Natural killer cell (primary cell): ENCODE measurements around the gene LPIN1. TPM values are rescaled to one million over a fixed set of nuclear protein-coding genes. Genes with fewer than 3 reads are reported as not detected.
"Not testable (repeated sequence)": the region's sequence is repeated elsewhere in the genome, so short reads cannot be mapped to it uniquely, and the experiment has no call there.

Source experiments
- ATAC-seq, 3 donors: fragments of 150-1000 bp in 2 of 3; fragments of 200-7000 bp in 1 of 3; cut with Tn5 transposase; 1 replicate in 1 of 3; 2 replicates in 2 of 3; pipeline ENCODE4 v1.10.0; 2021; ENCODE audit warnings: mild to moderate bottlenecking in 2 of 3, moderate library complexity in 2 of 3
- DNase-seq, 2 donors: peaks; one replicate each; pipeline versions ENCODE4 v3.0.0 to v3.0.0-alpha.2; 2013 to 2021; ENCODE audit warnings: mixed read lengths in 1 of 2
- H3K27ac ChIP-seq: one replicate; pipeline ENCODE4 v1.5.1; 2013; ENCODE audit warnings: mild to moderate bottlenecking, low read length
- H3K27me3 ChIP-seq: one replicate; pipeline ENCODE4 v1.6.1; 2013; ENCODE audit warnings: low read length; ENCODE audit not compliant: control insufficient read depth, insufficient read depth
- H3K36me3 ChIP-seq: one replicate; pipeline ENCODE4 v1.6.1; 2013; ENCODE audit warnings: low read length; ENCODE audit not compliant: control insufficient read depth, insufficient read depth
- H3K4me1 ChIP-seq: one replicate; pipeline ENCODE4 v1.6.1; 2013; ENCODE audit warnings: low read length; ENCODE audit not compliant: control insufficient read depth, insufficient read depth
- H3K4me3 ChIP-seq: one replicate; pipeline ENCODE4 v1.5.1; 2013; ENCODE audit warnings: low read length
- H3K9me3 ChIP-seq: one replicate; pipeline ENCODE4 v1.6.1; 2013; ENCODE audit warnings: low read length; ENCODE audit not compliant: control insufficient read depth, insufficient read depth
- H3K27ac Mint-ChIP-seq, 2 donors: one replicate each; pipeline ENCODE4 v1.8.0; 2022; ENCODE audit warnings: mild to moderate bottlenecking in 2 of 2, mixed read lengths in 2 of 2, moderate library complexity in 1 of 2
- H3K27me3 Mint-ChIP-seq, 2 donors: one replicate each; pipeline ENCODE4 v1.8.0; 2022; ENCODE audit warnings: low read depth in 2 of 2, mixed read lengths in 2 of 2
- H3K36me3 Mint-ChIP-seq: one replicate; pipeline ENCODE4 v1.8.0; 2022; ENCODE audit warnings: mixed read lengths
- H3K4me1 Mint-ChIP-seq, 2 donors: one replicate each; pipeline ENCODE4 v1.8.0; 2022; ENCODE audit warnings: mixed read lengths in 2 of 2
- H3K4me3 Mint-ChIP-seq: one replicate; pipeline ENCODE4 v1.8.0; 2022; ENCODE audit warnings: mild to moderate bottlenecking, moderate library complexity, mixed read lengths
- H3K9me3 Mint-ChIP-seq, 2 donors: one replicate each; pipeline ENCODE4 v1.8.0; 2022; ENCODE audit warnings: mixed read lengths in 2 of 2
- WGBS: methylation state at CpG from one replicate; pipeline ENCODE4 v1.1.7; 2013; ENCODE audit warnings: missing lambda C conversion rate; ENCODE audit not compliant: insufficient coverage; 5-methylcytosine and 5-hydroxymethylcytosine counted together
- intact Hi-C: fragments of 100-400 bp; cut with micrococcal nuclease; formaldehyde crosslinking; loops from one replicate; pipeline ENCODE4 v1.14.2; 2022
- total RNA-seq, 4 donors: library from RNA; stranded (reverse); fragments of 120-200 nt in 1 of 4; gene quantifications; one replicate each; pipeline versions ENCODE4 v1.2.3 to v1.2.4, GENCODE V29; 2013 to 2022
- TF ChIP-seq, protein P1 (sequence below): fragments of 200-600 bp; IDR thresholded peaks from one replicate; pipeline ENCODE4 v1.8.0; 2022; ENCODE audit warnings: antibody characterized with exemption

Gene LPIN1
- total RNA-seq, 3 donors from 2014 or later (not counting 1 experiment from before 2014, with no cell fraction given) = 95.0 to 122 (median 118) TPM

DNA sequence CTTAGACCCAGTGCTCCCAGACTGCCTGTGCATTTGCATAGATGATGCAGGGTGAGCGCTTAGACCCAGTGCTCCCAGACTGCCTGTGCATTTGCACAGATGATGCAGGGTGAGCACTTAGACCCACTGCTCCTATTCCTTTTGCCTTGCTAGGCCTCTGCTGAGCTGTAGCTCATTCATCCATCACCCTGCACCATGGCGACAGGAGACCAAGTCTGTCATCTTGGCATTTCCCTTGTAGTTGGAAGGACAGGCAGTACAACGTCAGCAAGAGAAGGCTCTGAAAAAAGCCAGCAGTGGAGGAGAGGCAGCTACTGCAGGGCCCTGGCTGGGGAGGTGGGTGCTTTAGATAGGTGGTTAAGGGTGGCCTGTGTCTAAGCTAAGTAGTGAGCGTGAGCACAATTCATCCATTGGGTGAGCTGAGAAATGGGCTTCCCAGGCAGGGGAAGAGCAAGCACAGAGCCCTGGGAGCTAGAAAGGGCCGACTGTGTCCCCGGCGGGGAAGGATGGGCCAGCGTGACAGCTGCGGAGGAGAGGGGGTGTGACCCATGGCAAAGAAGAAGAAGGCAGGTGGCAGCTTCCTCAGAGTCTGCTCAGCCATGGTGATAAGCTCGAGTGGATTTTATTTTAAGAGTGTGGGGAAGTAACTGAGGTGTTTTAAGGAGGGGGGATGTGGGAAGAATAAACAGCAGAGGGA lies 108.8 kb downstream of the LPIN1 start:
- TF ChIP-seq, protein P1, sequence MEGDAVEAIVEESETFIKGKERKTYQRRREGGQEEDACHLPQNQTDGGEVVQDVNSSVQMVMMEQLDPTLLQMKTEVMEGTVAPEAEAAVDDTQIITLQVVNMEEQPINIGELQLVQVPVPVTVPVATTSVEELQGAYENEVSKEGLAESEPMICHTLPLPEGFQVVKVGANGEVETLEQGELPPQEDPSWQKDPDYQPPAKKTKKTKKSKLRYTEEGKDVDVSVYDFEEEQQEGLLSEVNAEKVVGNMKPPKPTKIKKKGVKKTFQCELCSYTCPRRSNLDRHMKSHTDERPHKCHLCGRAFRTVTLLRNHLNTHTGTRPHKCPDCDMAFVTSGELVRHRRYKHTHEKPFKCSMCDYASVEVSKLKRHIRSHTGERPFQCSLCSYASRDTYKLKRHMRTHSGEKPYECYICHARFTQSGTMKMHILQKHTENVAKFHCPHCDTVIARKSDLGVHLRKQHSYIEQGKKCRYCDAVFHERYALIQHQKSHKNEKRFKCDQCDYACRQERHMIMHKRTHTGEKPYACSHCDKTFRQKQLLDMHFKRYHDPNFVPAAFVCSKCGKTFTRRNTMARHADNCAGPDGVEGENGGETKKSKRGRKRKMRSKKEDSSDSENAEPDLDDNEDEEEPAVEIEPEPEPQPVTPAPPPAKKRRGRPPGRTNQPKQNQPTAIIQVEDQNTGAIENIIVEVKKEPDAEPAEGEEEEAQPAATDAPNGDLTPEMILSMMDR = no peak
- H3K36me3 Mint-ChIP-seq = no peaks in the 10 kb centered on the region
- H3K27ac Mint-ChIP-seq = no peak overlapping the region
- H3K27me3 Mint-ChIP-seq = peaks cover 14 to 16% of the 10 kb centered on the region in 2 donors
- no peaks in the 10 kb centered on the region for H3K9me3 Mint-ChIP-seq
- no peaks in the 10 kb centered on the region for H3K9me3 ChIP-seq
- no peak overlapping the region for H3K4me3 ChIP-seq
- H3K4me1 ChIP-seq = no peaks in the 10 kb centered on the region
- H3K4me3 Mint-ChIP-seq = no peak overlapping the region
- ATAC-seq = no peak
- intact Hi-C loops = no loop called here
- no peak overlapping the region for H3K27ac ChIP-seq
- H3K4me1 Mint-ChIP-seq = peaks cover 5 to 6% of the 10 kb centered on the region in 2 donors
- no peaks in the 10 kb centered on the region for H3K36me3 ChIP-seq
- H3K27me3 ChIP-seq = no peaks in the 10 kb centered on the region
- no peak for DNase-seq
- WGBS = 65% methylated on average over 10 of the region's 10 CpGs

DNA sequence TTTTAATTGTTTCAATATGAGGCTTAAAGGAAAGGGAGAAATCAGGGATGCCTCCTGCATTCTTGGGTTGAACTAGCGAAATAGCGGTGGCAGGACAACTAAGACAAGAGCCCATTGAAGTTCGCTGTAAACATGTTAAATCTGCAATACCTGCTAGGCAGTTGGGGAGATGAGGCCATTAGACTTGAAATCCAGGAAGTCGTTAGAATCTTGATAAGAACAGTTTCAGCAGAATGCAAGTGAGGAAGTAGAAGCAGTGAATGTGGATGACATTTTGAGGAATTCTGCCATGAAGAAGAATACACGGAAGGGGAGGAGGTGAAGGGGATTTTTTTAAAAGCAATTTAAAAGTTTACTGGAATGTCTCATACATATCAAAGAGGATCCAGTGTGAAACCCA lies 109.7 kb downstream of the LPIN1 start:
- Histone ChIP-seq H3K27me3 (no peaks in the 10 kb centered on the region), H3K4me3 (no peak overlapping the region), H3K4me1 (no peaks in the 10 kb centered on the region), H3K27ac (no peak overlapping the region), H3K36me3 (no peaks in the 10 kb centered on the region), H3K9me3 (no peaks in the 10 kb centered on the region)
- H3K27ac Mint-ChIP-seq = no peak overlapping the region
- no peak for ATAC-seq
- H3K27me3 Mint-ChIP-seq = peaks cover 14 to 16% of the 10 kb centered on the region in 2 donors
- no peaks in the 10 kb centered on the region for H3K9me3 Mint-ChIP-seq
- WGBS = 62% methylated on average over 5 of the region's 5 CpGs
- no peak for DNase-seq
- intact Hi-C loops = no loop called here
- no peaks in the 10 kb centered on the region for H3K36me3 Mint-ChIP-seq
- TF ChIP-seq, protein P1 = no peak
- no peak overlapping the region for H3K4me3 Mint-ChIP-seq
- H3K4me1 Mint-ChIP-seq = peaks cover 5 to 6% of the 10 kb centered on the region in 2 donors

DNA sequence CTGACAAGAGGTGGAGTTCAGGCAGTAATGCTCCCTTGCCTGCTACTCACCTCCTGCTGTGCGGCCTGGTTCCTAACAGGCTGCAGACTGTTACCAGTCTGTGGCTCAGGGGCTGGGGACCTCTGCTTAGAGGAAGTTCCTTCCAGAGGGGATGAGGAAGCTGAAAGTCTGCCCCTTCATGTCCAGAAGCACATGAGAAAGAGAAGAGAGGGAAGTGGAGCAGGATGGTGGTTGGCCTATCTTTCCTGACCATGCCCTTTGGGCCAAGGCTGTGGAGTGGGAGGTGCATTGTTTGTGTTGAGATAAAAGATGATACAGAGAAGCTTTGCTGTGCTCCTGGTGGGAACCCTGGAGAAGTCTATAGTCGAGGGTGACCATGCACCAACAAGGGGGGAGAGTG lies 112.5 kb downstream of the LPIN1 start:
- Mint-ChIP-seq H3K27me3 (peaks cover 0 to 11% of the 10 kb centered on the region in 2 donors), H3K27ac (no peak overlapping the region), H3K4me1 (peaks cover 2 to 8% of the 10 kb centered on the region in 2 donors), H3K36me3 (no peaks in the 10 kb centered on the region), H3K4me3 (no peak overlapping the region), H3K9me3 (no peaks in the 10 kb centered on the region)
- WGBS = 77% methylated on average over 2 of the region's 2 CpGs
- ATAC-seq (no peak), DNase-seq (no peak)
- Histone ChIP-seq H3K9me3 (no peaks in the 10 kb centered on the region), H3K27ac (no peak overlapping the region), H3K36me3 (no peaks in the 10 kb centered on the region), H3K4me1 (peaks cover 9% of the 10 kb centered on the region), H3K4me3 (no peak overlapping the region), H3K27me3 (no peaks in the 10 kb centered on the region)
- TF ChIP-seq, protein P1 = no peak
- intact Hi-C loops = no loop called here

DNA sequence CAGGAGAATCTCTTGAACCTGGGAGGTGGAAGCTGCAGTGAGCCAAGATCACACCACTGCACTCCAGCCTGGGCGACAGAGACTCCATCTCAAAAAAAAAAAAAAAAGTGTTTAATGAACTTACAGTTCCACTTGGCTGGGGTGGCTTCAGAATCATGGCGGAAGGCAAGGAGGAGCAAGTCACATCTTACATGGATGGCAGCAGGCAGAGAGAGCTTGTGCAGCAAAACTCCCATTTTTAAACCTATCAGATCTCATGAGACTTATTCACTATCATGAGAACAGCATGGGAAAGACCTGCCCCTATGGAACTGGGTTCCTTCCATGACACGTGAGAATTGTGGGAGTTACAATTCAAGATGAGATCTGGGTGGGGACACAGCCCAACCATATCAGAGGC lies 113.5 kb downstream of the LPIN1 start:
- intact Hi-C loops = loop anchor here (10.0 kb wide), 2 partner anchors 455 to 1065 kb away; no protein-coding TSS in a partner anchor
- not testable (repeated sequence) for H3K9me3 Mint-ChIP-seq, ATAC-seq, DNase-seq, H3K27ac Mint-ChIP-seq, H3K4me3 Mint-ChIP-seq, H3K36me3 ChIP-seq, H3K4me3 ChIP-seq, H3K9me3 ChIP-seq, H3K36me3 Mint-ChIP-seq, H3K27me3 ChIP-seq, H3K27ac ChIP-seq
- Mint-ChIP-seq H3K4me1 (peaks cover 6 to 15% of the 10 kb centered on the region in 2 donors), H3K27me3 (peaks cover 7 to 17% of the 10 kb centered on the region in 2 donors)
- H3K4me1 ChIP-seq = peaks cover 12% of the 10 kb centered on the region
- 100% methylated on average over 3 of the region's 3 CpGs for WGBS
